Neural crest cell (in vitro differentiated cells): Measurements from ENCODE around the gene CCDC82. TPM values are rescaled to one million over a fixed set of nuclear protein-coding genes. Genes with fewer than 3 reads are reported as not detected.

Experiments used
- DNase-seq: peaks from one replicate; pipeline ENCODE4 v3.0.0; 2021; ENCODE audit warnings: low read depth, mixed read lengths, low spot score
- H3K27ac Mint-ChIP-seq: one replicate; pipeline ENCODE4 v1.8.0; 2021; ENCODE audit warnings: mild to moderate bottlenecking, mixed read lengths; ENCODE audit not compliant: unreplicated experiment
- H3K27me3 Mint-ChIP-seq: 2 replicates; pipeline ENCODE4 v1.8.0; 2021; ENCODE audit warnings: low read depth, mild to moderate bottlenecking, mixed read lengths
- H3K36me3 Mint-ChIP-seq: 2 replicates; pipeline ENCODE4 v1.8.0; 2021; ENCODE audit warnings: low read depth, mild to moderate bottlenecking, mixed read lengths
- H3K4me1 Mint-ChIP-seq: 2 replicates; pipeline ENCODE4 v1.8.0; 2021; ENCODE audit warnings: mixed read lengths
- H3K4me3 Mint-ChIP-seq: one replicate; pipeline ENCODE4 v1.8.0; 2021; ENCODE audit warnings: mild to moderate bottlenecking, mixed read lengths
- H3K9me3 Mint-ChIP-seq: 2 replicates; pipeline ENCODE4 v1.8.0; 2021; ENCODE audit warnings: mixed read lengths
- total RNA-seq: library from RNA; stranded (reverse); gene quantifications from 2 replicates; pipeline ENCODE4 v1.2.1, GENCODE V29; 2021
- TF ChIP-seq, protein P1 (sequence below): fragments of 200-600 bp; sonication (generic); conservative IDR thresholded peaks from 2 replicates; pipeline ENCODE4 v1.5.0; 2021; ENCODE audit warnings: antibody characterized with exemption, mild to moderate bottlenecking

The CCDC82 gene
- total RNA-seq, 1 donor from 2014 or later, result 29.5 TPM

DNA sequence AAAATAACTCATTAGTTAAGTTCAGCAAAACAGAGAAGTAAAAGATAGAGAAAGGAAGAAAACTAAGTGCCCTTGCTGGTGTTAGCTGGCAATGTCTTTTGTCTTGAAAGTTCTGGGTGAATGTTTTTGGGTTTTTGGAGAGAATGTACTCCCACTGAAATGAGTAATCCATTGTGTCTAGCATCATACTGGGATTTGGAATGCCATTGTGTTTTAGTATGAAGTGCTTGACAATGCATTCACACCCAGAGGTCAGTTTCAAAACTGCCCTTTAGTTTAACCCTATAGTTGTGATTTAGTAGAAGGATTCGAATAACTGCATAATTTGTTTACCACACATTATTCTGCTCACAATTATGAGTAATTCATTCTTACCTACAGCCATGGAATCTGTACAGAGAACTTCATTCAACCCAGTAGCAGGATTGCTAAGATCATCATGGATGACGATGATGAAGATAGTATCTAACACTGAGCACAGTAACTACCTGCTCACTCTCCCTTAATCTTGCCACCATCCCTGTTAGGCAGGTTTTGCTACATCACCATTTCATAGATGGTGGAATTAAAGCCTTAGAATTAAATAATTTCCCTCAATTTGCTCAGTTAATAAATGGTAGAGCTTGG lies 80.6 kb downstream of the CCDC82 start:
- Mint-ChIP-seq H3K9me3 (no peaks in the 10 kb centered on the region), H3K4me3 (no peak overlapping the region), H3K36me3 (no peaks in the 10 kb centered on the region), H3K27ac (no peak overlapping the region), H3K27me3 (no peaks in the 10 kb centered on the region), H3K4me1 (peaks cover 66% of the 10 kb centered on the region)
- TF ChIP-seq, protein P1, sequence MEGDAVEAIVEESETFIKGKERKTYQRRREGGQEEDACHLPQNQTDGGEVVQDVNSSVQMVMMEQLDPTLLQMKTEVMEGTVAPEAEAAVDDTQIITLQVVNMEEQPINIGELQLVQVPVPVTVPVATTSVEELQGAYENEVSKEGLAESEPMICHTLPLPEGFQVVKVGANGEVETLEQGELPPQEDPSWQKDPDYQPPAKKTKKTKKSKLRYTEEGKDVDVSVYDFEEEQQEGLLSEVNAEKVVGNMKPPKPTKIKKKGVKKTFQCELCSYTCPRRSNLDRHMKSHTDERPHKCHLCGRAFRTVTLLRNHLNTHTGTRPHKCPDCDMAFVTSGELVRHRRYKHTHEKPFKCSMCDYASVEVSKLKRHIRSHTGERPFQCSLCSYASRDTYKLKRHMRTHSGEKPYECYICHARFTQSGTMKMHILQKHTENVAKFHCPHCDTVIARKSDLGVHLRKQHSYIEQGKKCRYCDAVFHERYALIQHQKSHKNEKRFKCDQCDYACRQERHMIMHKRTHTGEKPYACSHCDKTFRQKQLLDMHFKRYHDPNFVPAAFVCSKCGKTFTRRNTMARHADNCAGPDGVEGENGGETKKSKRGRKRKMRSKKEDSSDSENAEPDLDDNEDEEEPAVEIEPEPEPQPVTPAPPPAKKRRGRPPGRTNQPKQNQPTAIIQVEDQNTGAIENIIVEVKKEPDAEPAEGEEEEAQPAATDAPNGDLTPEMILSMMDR, result no peak
- no peak for DNase-seq

DNA sequence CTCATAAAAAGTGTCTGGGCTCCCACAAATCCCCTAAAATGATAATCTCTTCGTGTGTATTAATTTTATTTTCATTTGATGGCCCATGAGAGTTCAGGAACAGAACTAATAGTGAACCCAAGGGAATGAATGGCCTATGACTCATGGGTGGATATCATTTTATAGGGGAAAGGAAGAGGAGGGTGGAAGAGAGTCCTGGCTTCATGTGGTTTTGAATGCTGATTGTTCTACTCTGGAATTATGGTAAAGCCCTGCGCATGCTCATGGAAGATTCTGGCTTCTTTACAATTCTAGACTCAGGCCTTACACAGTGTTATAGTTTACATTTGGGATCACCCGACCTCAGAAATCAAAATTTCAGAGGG lies 82.0 kb downstream of the CCDC82 start:
- Mint-ChIP-seq H3K27ac (peak overlapping the region; percentile 96), H3K9me3 (no peaks in the 10 kb centered on the region), H3K27me3 (no peaks in the 10 kb centered on the region), H3K36me3 (no peaks in the 10 kb centered on the region), H3K4me3 (peak overlapping the region; percentile 74), H3K4me1 (peaks cover 60% of the 10 kb centered on the region)
- TF ChIP-seq, protein P1, result no peak
- DNase-seq, result no peak

DNA sequence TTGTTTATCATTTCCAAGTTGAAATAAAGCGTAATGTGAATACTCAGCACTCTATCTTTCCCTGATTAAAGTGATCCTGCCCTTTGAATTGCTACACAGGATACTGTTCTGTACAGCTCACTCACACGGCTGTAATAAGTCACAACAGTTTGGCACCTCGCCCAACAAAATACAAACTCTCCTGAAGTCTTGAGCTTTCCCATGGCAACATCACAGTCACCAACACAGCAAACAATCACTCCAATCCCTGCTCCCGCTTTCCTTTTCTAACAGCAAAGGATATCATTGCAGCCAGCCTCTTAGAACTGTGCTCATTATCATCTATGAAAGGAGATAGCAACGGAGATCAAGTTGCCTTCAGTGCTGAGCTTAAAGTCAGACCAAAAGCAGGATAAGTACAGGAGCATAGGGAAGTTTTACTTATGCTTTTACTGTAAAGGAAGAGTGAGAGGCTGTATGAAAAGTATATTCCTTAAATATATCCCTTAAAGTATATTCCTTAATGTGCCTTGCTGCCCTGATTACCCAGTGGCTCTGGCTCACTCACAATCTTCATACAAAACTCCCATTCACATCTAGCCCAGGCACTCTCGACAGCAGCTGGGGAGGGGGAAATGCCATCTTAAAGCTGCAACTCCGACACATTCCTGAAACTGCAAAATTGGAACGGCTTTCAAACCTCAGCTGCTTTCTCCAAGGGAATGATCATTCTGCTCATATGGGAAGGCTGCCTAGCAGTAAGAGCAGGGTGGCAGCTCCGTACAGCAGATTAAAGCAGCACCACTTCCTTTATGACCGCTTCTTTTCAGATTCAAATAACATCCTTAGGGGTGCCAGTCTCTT lies 82.6 kb downstream of the CCDC82 start:
- Mint-ChIP-seq H3K4me3 (peak overlapping the region; percentile 74), H3K27me3 (no peaks in the 10 kb centered on the region), H3K27ac (peak overlapping the region; percentile 96), H3K36me3 (no peaks in the 10 kb centered on the region), H3K9me3 (no peaks in the 10 kb centered on the region), H3K4me1 (peaks cover 60% of the 10 kb centered on the region)
- TF ChIP-seq, protein P1, result no peak
- peak; percentile 27 for DNase-seq

DNA sequence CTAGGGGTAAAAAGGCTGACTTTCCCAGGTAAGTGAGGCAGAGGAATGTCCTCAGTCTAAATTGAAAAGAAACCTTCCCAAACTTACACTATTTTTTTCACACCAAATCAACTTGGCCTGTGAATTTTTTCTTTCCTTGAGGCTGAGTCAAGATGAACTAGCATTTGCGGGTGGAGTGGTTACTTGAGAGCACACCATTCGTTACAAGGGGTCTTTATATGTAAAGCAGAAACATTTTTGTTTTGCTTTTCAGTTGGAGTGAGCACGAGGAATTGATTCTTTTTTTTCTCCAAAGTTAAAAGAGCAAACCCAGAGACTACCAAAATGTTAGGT lies 83.1 kb downstream of the CCDC82 start:
- Mint-ChIP-seq H3K27ac (peak overlapping the region; percentile 76), H3K4me3 (peak overlapping the region; percentile 74), H3K27me3 (no peaks in the 10 kb centered on the region), H3K36me3 (no peaks in the 10 kb centered on the region), H3K4me1 (peaks cover 59% of the 10 kb centered on the region), H3K9me3 (no peaks in the 10 kb centered on the region)
- DNase-seq, result no peak
- TF ChIP-seq, protein P1, result no peak

DNA sequence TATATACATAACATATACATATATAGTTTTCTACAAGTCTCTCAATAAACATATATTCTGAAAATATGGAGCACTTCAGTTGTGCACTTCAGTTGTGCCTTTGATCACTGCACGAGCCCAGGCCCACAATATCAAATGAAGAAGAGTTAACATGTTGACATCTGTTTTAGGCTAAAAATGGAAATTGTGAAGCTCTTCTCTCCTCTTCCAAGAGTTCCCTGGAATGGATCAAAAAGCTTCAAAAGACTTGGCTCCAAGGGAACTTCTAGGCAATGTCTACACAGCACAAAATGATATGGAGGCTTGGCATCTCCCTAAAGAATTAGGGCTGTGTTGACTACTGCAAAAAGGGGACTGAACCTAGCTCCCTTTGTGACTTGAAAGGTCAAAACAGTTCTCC lies 83.6 kb downstream of the CCDC82 start:
- Mint-ChIP-seq H3K4me1 (peaks cover 55% of the 10 kb centered on the region), H3K27ac (peak overlapping the region; percentile 76), H3K27me3 (no peaks in the 10 kb centered on the region), H3K9me3 (no peaks in the 10 kb centered on the region), H3K36me3 (no peaks in the 10 kb centered on the region), H3K4me3 (no peak overlapping the region)
- no peak for DNase-seq
- TF ChIP-seq, protein P1, result no peak
